SKM-1 (cell line): Measurements from ENCODE around the gene MREG.
"Not testable (repeated sequence)": the region's sequence is repeated elsewhere in the genome, so short reads cannot be mapped to it uniquely, and the experiment has no call there.

Experiments used
- DNase-seq: peaks from one replicate; lab custom pipeline; 2025; ENCODE audit not compliant: unreplicated experiment; lab: John Stamatoyannopoulos, UW

Gene MREG

GRCh38 chr2:215961981-215962380 is 51.4 kb downstream of the MREG start:
- no peak for DNase-seq

GRCh38 chr2:215958257-215958656 is 55.1 kb downstream of the MREG start:
- no peak for DNase-seq

GRCh38 chr2:215957354-215958122 is 55.8 kb downstream of the MREG start:
- DNase-seq: not testable (repeated sequence)

GRCh38 chr2:215952860-215953637 is 60.3 kb downstream of the MREG start:
- DNase-seq: no peak

GRCh38 chr2:215951558-215951957 is 61.8 kb downstream of the MREG start:
- DNase-seq: no peak

GRCh38 chr2:215949991-215950404 is 63.4 kb downstream of the MREG start:
- DNase-seq: peak; percentile 2

GRCh38 chr2:215948051-215948450 is 65.3 kb downstream of the MREG start:
- DNase-seq: no peak

- no peak for DNase-seq
Observed at GRCh38 chr2:215946586-215946985, 66.8 kb downstream of the MREG start.

- no peak for DNase-seq
Observed at GRCh38 chr2:215942194-215942593, 71.2 kb downstream of the MREG start.

- DNase-seq: no peak
Observed at GRCh38 chr2:215941726-215942125, 71.6 kb downstream of the MREG start.

- DNase-seq: no peak
Observed at GRCh38 chr2:215940645-215941184, 72.6 kb downstream of the MREG start.

- DNase-seq: no peak
Observed at GRCh38 chr2:215937190-215937589, 76.2 kb downstream of the MREG start.

GRCh38 chr2:215933151-215933550 is 80.2 kb downstream of the MREG start:
- no peak for DNase-seq

GRCh38 chr2:215931256-215931903 is 82.0 kb downstream of the MREG start:
- peak; percentile 35 for DNase-seq

GRCh38 chr2:215930505-215931253 is 82.7 kb downstream of the MREG start:
- DNase-seq: no peak

GRCh38 chr2:215929602-215930335 is 83.6 kb downstream of the MREG start:
- DNase-seq: no peak

- no peak for DNase-seq
Observed at GRCh38 chr2:215928086-215928485, 85.3 kb downstream of the MREG start.

GRCh38 chr2:215926992-215927391 is 86.4 kb downstream of the MREG start:
- not testable (repeated sequence) for DNase-seq

GRCh38 chr2:215921895-215922294 is 91.5 kb downstream of the MREG start:
- DNase-seq: no peak
